ENCODE data around the gene UROC1.
A peak's percentile ranks its signal among the peaks of the same experiment; 100 is the strongest.

DNA sequence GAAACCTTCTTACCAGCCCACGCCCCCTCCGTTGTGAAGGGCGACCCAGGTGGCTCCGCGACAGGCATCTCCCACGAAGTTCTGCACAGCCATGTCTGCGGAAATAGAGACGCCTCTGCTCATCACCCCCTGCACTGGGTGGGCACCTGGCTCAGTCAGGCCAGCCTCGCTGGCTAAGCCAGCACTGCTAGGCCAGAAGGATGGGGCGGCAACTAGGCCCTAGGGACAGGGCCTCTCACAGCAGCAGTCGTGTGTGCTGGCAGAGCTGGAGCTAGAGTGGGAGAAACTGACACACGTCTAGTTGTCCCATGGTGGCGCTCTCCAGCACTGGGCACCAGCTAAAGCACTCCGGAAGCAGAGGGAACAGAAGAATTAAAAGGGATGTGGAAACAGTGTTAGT lies 29.4 kb downstream of the UROC1 start:
- TF ChIP-seq, protein P1, sequence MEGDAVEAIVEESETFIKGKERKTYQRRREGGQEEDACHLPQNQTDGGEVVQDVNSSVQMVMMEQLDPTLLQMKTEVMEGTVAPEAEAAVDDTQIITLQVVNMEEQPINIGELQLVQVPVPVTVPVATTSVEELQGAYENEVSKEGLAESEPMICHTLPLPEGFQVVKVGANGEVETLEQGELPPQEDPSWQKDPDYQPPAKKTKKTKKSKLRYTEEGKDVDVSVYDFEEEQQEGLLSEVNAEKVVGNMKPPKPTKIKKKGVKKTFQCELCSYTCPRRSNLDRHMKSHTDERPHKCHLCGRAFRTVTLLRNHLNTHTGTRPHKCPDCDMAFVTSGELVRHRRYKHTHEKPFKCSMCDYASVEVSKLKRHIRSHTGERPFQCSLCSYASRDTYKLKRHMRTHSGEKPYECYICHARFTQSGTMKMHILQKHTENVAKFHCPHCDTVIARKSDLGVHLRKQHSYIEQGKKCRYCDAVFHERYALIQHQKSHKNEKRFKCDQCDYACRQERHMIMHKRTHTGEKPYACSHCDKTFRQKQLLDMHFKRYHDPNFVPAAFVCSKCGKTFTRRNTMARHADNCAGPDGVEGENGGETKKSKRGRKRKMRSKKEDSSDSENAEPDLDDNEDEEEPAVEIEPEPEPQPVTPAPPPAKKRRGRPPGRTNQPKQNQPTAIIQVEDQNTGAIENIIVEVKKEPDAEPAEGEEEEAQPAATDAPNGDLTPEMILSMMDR (conservative IDR thresholded peaks at IDR 0.05; ENCODE audit: low read length) = peak; percentile 44
- TF ChIP-seq EZH2phosphoT487 (IDR thresholded peaks at IDR 0.05; ENCODE audit: borderline replicate concordance) = no peak

All from Loucy (cell line).